DOHH2 (cell line): ENCODE measurements around the gene CHKB.

ENCODE experiments used
- EZH2phosphoT487 ChIP-seq: fragments of 200-600 bp; sonication (generic); IDR thresholded peaks from 2 replicates; pipeline ENCODE4 v1.6.1; 2017; ENCODE audit warnings: borderline replicate concordance, mild to moderate bottlenecking, antibody characterized with exemption, low read length, moderate library complexity, mixed read lengths
- TF ChIP-seq, protein P1 (sequence below): fragments of 200-600 bp; sonication (generic); IDR thresholded peaks from one replicate; pipeline ENCODE4 v1.5.1; 2014; ENCODE audit warnings: antibody characterized with exemption, mild to moderate bottlenecking, low read depth, low read length; ENCODE audit not compliant: poor library complexity, severe bottlenecking

DNA sequence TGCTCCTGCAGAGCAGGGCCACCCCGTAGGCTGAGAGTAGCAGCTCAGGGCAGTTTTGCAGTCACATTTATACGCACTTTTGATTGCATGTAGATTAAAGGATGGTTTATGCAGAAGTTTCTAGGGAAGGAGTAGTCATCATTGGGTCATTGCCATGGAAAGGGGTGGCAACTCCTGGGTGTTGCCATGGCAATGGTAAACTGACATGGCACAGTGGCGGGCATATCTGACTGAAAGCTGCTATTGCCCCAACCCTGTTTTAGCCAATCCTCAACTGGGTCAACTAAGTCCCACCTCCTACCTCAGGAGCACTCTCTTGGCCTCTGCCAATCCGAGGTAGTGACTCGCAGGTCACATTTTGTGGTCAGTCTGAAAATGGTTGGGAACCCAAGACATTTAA, 47.7 kb upstream of the CHKB start:
- TF ChIP-seq, protein P1, sequence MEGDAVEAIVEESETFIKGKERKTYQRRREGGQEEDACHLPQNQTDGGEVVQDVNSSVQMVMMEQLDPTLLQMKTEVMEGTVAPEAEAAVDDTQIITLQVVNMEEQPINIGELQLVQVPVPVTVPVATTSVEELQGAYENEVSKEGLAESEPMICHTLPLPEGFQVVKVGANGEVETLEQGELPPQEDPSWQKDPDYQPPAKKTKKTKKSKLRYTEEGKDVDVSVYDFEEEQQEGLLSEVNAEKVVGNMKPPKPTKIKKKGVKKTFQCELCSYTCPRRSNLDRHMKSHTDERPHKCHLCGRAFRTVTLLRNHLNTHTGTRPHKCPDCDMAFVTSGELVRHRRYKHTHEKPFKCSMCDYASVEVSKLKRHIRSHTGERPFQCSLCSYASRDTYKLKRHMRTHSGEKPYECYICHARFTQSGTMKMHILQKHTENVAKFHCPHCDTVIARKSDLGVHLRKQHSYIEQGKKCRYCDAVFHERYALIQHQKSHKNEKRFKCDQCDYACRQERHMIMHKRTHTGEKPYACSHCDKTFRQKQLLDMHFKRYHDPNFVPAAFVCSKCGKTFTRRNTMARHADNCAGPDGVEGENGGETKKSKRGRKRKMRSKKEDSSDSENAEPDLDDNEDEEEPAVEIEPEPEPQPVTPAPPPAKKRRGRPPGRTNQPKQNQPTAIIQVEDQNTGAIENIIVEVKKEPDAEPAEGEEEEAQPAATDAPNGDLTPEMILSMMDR: no peak
- no peak for TF ChIP-seq EZH2phosphoT487
